ENCODE measurements around the gene UBXN10. TPM values are rescaled to one million over a fixed set of nuclear protein-coding genes. Genes with fewer than 3 reads are reported as not detected.

Gene UBXN10
- total and polyA plus RNA-seq, 2 experiments from 2014 or later, result 0.63 to 1.2 TPM

DNA sequence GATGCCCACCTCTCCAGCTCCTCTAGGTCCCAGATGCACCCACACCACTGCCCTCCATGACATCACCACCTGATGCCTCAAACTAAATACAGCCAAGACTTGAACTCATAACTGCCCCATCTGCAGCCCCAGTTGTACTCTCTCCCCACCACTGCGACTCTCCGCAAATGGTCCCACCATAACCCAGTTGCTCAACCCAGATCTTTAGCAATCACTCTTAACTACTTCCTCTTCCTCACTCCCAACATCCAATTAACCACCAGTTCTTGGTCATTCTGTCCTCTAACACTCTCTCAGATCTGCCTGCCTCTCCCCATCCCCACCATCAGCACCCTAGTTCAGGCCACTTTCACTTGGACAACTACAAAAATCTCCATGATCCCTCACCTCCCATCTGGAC is 37.2 kb downstream of the UBXN10 start:
- no peak overlapping the region for H3K4me2 ChIP-seq
- H3K9me3 ChIP-seq (ENCODE audit: low read depth), result no peaks in the 10 kb centered on the region
- H3K79me2 ChIP-seq, result no peaks in the 10 kb centered on the region
- no peaks in the 10 kb centered on the region for H3K4me1 ChIP-seq (ENCODE audit: insufficient read depth)
- H3K27ac ChIP-seq, result no peak overlapping the region
- H3K4me3 ChIP-seq, result no peak overlapping the region
- H4K20me1 ChIP-seq (ENCODE audit: insufficient read depth, poor library complexity, severe bottlenecking), result no peaks in the 10 kb centered on the region
- 100% methylated on average over 2 of the region's 2 CpGs for WGBS (ENCODE audit: low lambda C conversion rate, missing lambda C conversion rate)
- no peaks in the 10 kb centered on the region for H3K9me2 ChIP-seq (replicated peaks; ENCODE audit: insufficient read depth)
- H3K36me3 ChIP-seq (replicated peaks; ENCODE audit: insufficient read depth, low read depth), result no peaks in the 10 kb centered on the region
- TF ChIP-seq CTCF (IDR thresholded peaks at IDR 0.05; ENCODE audit: poor library complexity), result no peak
- TF ChIP-seq EZH2 (IDR thresholded peaks at IDR 0.05; ENCODE audit: borderline replicate concordance), result no peak
- no peak for TF ChIP-seq EZH2phosphoT487 (IDR thresholded peaks at IDR 0.05; ENCODE audit: low read depth, severe bottlenecking, unreplicated experiment)
- no peak overlapping the region for H2AFZ ChIP-seq
- DNase-seq (ENCODE audit: low spot score), result no peak
- peaks cover 8% of the 10 kb centered on the region for H3K27me3 ChIP-seq

DNA sequence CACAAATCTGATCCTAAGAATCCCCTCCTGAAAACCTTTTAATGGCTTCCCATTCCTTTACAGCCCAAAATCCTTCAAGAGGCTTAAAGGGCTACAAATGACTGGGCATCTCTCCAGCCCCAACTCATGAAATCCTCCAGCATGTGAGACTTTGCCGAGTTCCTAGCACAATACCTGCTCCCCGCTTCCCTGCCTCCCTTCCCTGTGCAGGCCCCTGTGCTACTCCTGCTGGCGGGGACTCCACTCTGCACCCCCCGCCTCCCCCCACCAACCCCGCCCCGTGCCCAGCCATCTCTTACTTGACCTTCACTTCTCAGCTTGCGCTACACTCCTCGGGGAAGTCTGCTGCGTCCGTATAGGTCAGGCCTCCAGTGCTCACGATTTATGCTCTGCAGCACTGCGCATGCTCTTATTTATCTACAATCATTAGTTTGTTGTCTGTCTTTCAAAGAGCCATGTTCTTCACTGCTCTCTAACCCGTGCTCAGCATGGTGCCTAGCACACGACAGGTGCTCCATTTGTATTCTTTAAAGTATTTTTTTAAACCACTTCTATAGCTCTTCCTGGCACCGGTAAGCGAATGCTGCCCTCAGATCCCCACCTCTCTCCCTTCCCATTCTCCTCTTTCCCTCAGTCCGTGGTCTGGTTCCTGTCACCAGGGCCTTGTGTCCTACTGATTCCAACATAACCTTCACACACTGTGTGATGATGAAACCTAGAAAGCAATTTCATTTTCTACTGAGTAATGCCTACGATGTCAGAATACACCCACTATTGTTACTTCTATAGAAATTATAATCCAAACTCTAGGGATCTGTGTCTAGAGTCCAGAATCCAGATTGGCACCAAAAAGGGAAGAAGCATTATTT is 37.9 kb downstream of the UBXN10 start:
- Histone ChIP-seq H3K79me2 (no peaks in the 10 kb centered on the region), H3K9me3 (ENCODE audit: low read depth) (no peaks in the 10 kb centered on the region), H4K20me1 (ENCODE audit: insufficient read depth, poor library complexity, severe bottlenecking) (no peaks in the 10 kb centered on the region), H3K9me2 (replicated peaks; ENCODE audit: insufficient read depth) (no peaks in the 10 kb centered on the region), H3K27ac (no peak overlapping the region), H3K36me3 (replicated peaks; ENCODE audit: insufficient read depth, low read depth) (no peaks in the 10 kb centered on the region), H2AFZ (no peak overlapping the region), H3K4me2 (no peak overlapping the region), H3K27me3 (peaks cover 8% of the 10 kb centered on the region), H3K4me1 (ENCODE audit: insufficient read depth) (no peaks in the 10 kb centered on the region), H3K4me3 (no peak overlapping the region)
- WGBS (ENCODE audit: low lambda C conversion rate, missing lambda C conversion rate), result 65% methylated on average over 17 of the region's 18 CpGs
- DNase-seq (ENCODE audit: low spot score), result no peak
- TF ChIP-seq CTCF (IDR thresholded peaks at IDR 0.05; ENCODE audit: poor library complexity), result no peak
- TF ChIP-seq EZH2 (IDR thresholded peaks at IDR 0.05; ENCODE audit: borderline replicate concordance), result no peak
- no peak for TF ChIP-seq EZH2phosphoT487 (IDR thresholded peaks at IDR 0.05; ENCODE audit: low read depth, severe bottlenecking, unreplicated experiment)

GRCh38 chr1:20224546-20224945 is 38.6 kb downstream of the UBXN10 start:
- Histone ChIP-seq H3K4me3 (no peak overlapping the region), H4K20me1 (ENCODE audit: insufficient read depth, poor library complexity, severe bottlenecking) (no peaks in the 10 kb centered on the region), H3K27me3 (peaks cover 8% of the 10 kb centered on the region), H3K9me2 (replicated peaks; ENCODE audit: insufficient read depth) (no peaks in the 10 kb centered on the region), H3K4me2 (no peak overlapping the region), H3K27ac (no peak overlapping the region), H3K9me3 (ENCODE audit: low read depth) (no peaks in the 10 kb centered on the region), H3K79me2 (no peaks in the 10 kb centered on the region), H3K4me1 (ENCODE audit: insufficient read depth) (no peaks in the 10 kb centered on the region), H2AFZ (no peak overlapping the region), H3K36me3 (replicated peaks; ENCODE audit: insufficient read depth, low read depth) (no peaks in the 10 kb centered on the region)
- WGBS (ENCODE audit: low lambda C conversion rate, missing lambda C conversion rate), result 51% methylated on average over 3 of the region's 3 CpGs
- DNase-seq (ENCODE audit: low spot score), result no peak
- TF ChIP-seq EZH2 (IDR thresholded peaks at IDR 0.05; ENCODE audit: borderline replicate concordance), result no peak
- TF ChIP-seq EZH2phosphoT487 (IDR thresholded peaks at IDR 0.05; ENCODE audit: low read depth, severe bottlenecking, unreplicated experiment), result no peak
- no peak for TF ChIP-seq CTCF (IDR thresholded peaks at IDR 0.05; ENCODE audit: poor library complexity)
